Omental fat pad (tissue), 4 donors: ENCODE measurements around the gene SDF2L1. TPM values are rescaled to one million over a fixed set of nuclear protein-coding genes. Genes with fewer than 3 reads are reported as not detected.

Experiments used
- ATAC-seq: fragments of 150-250 bp; one replicate; pipeline ENCODE4 v1.9.1; 2016; ENCODE audit warnings: mild to moderate bottlenecking, moderate library complexity; ENCODE audit not compliant: low FRiP score
- DNase-seq: peaks from one replicate; pipeline ENCODE4 v3.0.0-alpha.2; 2019; ENCODE audit warnings: low spot score
- CTCF ChIP-seq, 3 donors: fragments of 450-650 bp; IDR thresholded peaks; one replicate each; pipeline ENCODE4 v1.5.1; 2016 to 2017; ENCODE audit warnings: antibody characterized with exemption in 3 of 3, mild to moderate bottlenecking in 3 of 3, moderate library complexity in 2 of 3
- total RNA-seq, 4 donors: library from RNA; depleted of rRNA; stranded (reverse); fragments of >200 nt; gene quantifications; one replicate each; pipeline ENCODE4 v1.1.0, GENCODE V29; 2016

The SDF2L1 gene
- total RNA-seq, 4 donors from 2014 or later: 16.3 to 49.4 (median 34.0) TPM

GRCh38 chr22:21629255-21630149 lies 12.6 kb upstream of the SDF2L1 start, which contains the start of gene YDJC:
TSS of gene YDJC (minus strand) at chr22:21630022. CDS start at chr22:21630014, 8 bp downstream.
- peak in 1 of 3 donors; percentile 53 for TF ChIP-seq CTCF (IDR thresholded peaks at IDR 0.05)
- ATAC-seq (peak; percentile 93), DNase-seq (peak; percentile 83)

- DNase-seq (no peak), ATAC-seq (no peak)
- no peak for TF ChIP-seq CTCF (IDR thresholded peaks at IDR 0.05)
Measured at GRCh38 chr22:21631025-21631424, 11.1 kb upstream of the SDF2L1 start.

GRCh38 chr22:21632237-21632895 lies 9.7 kb upstream of the SDF2L1 start, which contains the start of gene CCDC116:
TSS of gene CCDC116 (plus strand) at chr22:21632760. CDS start at chr22:21633182, 422 bp downstream.
- no peak for ATAC-seq
- TF ChIP-seq CTCF (IDR thresholded peaks at IDR 0.05): no peak
- DNase-seq: no peak

GRCh38 chr22:21632931-21633330 lies 9.2 kb upstream of the SDF2L1 start:
- TF ChIP-seq CTCF (IDR thresholded peaks at IDR 0.05): no peak
- DNase-seq: no peak
- ATAC-seq: no peak

GRCh38 chr22:21633481-21633880 lies 8.6 kb upstream of the SDF2L1 start:
- no peak for TF ChIP-seq CTCF (IDR thresholded peaks at IDR 0.05)
- no peak for ATAC-seq
- no peak for DNase-seq

- TF ChIP-seq CTCF (IDR thresholded peaks at IDR 0.05): no peak
- ATAC-seq (no peak), DNase-seq (no peak)
Measured at GRCh38 chr22:21634081-21634480, 8.0 kb upstream of the SDF2L1 start.
